Activated B cell treated with CpG ODN at 0.5 μM for 24 hours (primary cell): Measurements from ENCODE around the gene LMCD1. TPM values are rescaled to one million over a fixed set of nuclear protein-coding genes. Genes with fewer than 3 reads are reported as not detected.

Experiments used
- ATAC-seq: fragments of 200-7000 bp; cut with Tn5 transposase; one replicate; pipeline ENCODE4 v1.10.0; 2021; ENCODE audit warnings: low read depth, mild to moderate bottlenecking, moderate library complexity
- CTCF ChIA-PET: fragments of 350-600 bp; sonication (Branson Sonifier 250); formaldehyde crosslinking; loops from one replicate; lab custom pipeline; 2021; ENCODE audit warnings: antibody characterized with exemption; lab: Charles Lee
- POLR2A ChIA-PET: fragments of 350-600 bp; sonication (Branson Sonifier 250); formaldehyde crosslinking; loops from one replicate; lab custom pipeline; 2021; ENCODE audit warnings: antibody characterized with exemption; lab: Charles Lee
- DNase-seq: peaks from one replicate; pipeline ENCODE4 v3.0.0; 2022
- H3K27ac Mint-ChIP-seq: one replicate; pipeline ENCODE4 v1.8.0; 2020; ENCODE audit warnings: mixed read lengths
- H3K27me3 Mint-ChIP-seq: one replicate; pipeline ENCODE4 v1.8.0; 2021; ENCODE audit warnings: mixed read lengths
- H3K36me3 Mint-ChIP-seq: one replicate; pipeline ENCODE4 v1.8.0; 2021; ENCODE audit warnings: low read depth, mixed read lengths
- H3K4me1 Mint-ChIP-seq: one replicate; pipeline ENCODE4 v1.8.0; 2021; ENCODE audit warnings: mixed read lengths
- H3K4me3 Mint-ChIP-seq: one replicate; pipeline ENCODE4 v1.8.0; 2020; ENCODE audit warnings: mild to moderate bottlenecking, mixed read lengths
- H3K9me3 Mint-ChIP-seq: one replicate; pipeline ENCODE4 v1.8.0; 2020; ENCODE audit warnings: mixed read lengths
- intact Hi-C: fragments of 100-400 bp; cut with micrococcal nuclease; formaldehyde crosslinking; loops from one replicate; pipeline ENCODE4 v1.15.1; 2024
- total RNA-seq: library from RNA; stranded (reverse); gene quantifications from 2 replicates; pipeline ENCODE4 v1.2.3, GENCODE V29; 2022
- TF ChIP-seq, protein P1 (sequence below): fragments of 200-600 bp; IDR thresholded peaks from one replicate; pipeline ENCODE4 v1.8.0; 2022; ENCODE audit warnings: antibody characterized with exemption, mild to moderate bottlenecking

Gene LMCD1
- total RNA-seq, 1 donor from 2014 or later = 6.0 TPM

DNA sequence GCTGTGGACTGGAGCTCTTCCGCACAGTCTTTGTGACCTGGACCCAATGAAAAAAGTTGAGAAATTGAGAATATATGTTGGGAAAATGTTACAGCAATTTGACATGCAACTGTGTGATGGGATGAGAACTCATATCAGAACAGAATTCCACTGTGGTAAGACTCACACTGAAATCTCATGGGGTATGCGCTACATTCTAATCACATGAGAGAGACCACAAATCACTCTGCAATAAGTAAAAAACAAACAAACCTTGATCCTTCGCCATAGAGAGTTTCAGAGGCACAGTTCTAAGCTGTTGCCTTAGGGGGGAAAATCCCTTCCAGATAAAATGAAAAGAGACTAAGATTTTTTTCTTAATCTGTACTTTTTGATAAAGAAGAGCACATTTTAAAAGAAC is 37.3 kb downstream of the LMCD1 start:
- intact Hi-C loops = no loop called here
- peaks cover under 1% of the 10 kb centered on the region for H3K27me3 Mint-ChIP-seq
- no peaks in the 10 kb centered on the region for H3K4me1 Mint-ChIP-seq
- no peak overlapping the region for H3K4me3 Mint-ChIP-seq
- ATAC-seq (no peak), DNase-seq (no peak)
- no peaks in the 10 kb centered on the region for H3K9me3 Mint-ChIP-seq
- no peak overlapping the region for H3K27ac Mint-ChIP-seq
- CTCF ChIA-PET = no interaction called here
- no peaks in the 10 kb centered on the region for H3K36me3 Mint-ChIP-seq
- TF ChIP-seq, protein P1, sequence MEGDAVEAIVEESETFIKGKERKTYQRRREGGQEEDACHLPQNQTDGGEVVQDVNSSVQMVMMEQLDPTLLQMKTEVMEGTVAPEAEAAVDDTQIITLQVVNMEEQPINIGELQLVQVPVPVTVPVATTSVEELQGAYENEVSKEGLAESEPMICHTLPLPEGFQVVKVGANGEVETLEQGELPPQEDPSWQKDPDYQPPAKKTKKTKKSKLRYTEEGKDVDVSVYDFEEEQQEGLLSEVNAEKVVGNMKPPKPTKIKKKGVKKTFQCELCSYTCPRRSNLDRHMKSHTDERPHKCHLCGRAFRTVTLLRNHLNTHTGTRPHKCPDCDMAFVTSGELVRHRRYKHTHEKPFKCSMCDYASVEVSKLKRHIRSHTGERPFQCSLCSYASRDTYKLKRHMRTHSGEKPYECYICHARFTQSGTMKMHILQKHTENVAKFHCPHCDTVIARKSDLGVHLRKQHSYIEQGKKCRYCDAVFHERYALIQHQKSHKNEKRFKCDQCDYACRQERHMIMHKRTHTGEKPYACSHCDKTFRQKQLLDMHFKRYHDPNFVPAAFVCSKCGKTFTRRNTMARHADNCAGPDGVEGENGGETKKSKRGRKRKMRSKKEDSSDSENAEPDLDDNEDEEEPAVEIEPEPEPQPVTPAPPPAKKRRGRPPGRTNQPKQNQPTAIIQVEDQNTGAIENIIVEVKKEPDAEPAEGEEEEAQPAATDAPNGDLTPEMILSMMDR = no peak
- POLR2A ChIA-PET = no interaction called here

DNA sequence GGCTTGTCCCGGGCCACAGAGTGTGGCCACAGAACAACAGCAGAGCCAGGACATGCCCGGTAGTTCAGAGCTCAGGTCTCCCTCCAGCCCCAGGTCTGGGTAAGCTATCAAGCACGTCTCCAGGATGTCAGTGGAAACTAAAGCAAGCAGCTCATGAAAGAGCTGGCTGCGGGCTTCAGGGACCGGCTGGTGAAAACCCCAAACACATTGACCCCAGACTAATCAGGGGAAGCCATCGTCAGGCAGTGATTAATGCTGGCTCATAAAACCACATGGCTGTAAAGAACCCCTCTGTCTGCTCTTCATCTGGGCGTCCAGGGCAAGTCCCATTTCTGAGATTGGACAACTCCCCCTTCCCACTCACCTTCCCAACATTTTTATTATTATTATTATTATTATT is 37.8 kb downstream of the LMCD1 start:
- DNase-seq = no peak
- Mint-ChIP-seq H3K4me1 (no peaks in the 10 kb centered on the region), H3K27me3 (no peaks in the 10 kb centered on the region), H3K27ac (no peak overlapping the region), H3K4me3 (no peak overlapping the region), H3K36me3 (no peaks in the 10 kb centered on the region), H3K9me3 (no peaks in the 10 kb centered on the region)
- POLR2A ChIA-PET = no interaction called here
- TF ChIP-seq, protein P1 = no peak
- no peak for ATAC-seq
- intact Hi-C loops = no loop called here
- CTCF ChIA-PET = no interaction called here

- Mint-ChIP-seq H3K4me1 (no peaks in the 10 kb centered on the region), H3K27me3 (no peaks in the 10 kb centered on the region), H3K9me3 (no peaks in the 10 kb centered on the region), H3K4me3 (no peak overlapping the region), H3K27ac (no peak overlapping the region), H3K36me3 (no peaks in the 10 kb centered on the region)
- ATAC-seq (no peak), DNase-seq (no peak)
- POLR2A ChIA-PET = no interaction called here
- CTCF ChIA-PET = no interaction called here
- intact Hi-C loops = no loop called here
- TF ChIP-seq, protein P1 = no peak
These were observed 38.8 kb downstream of the LMCD1 start for GRCh38 chr3:8540456-8540855.

DNA sequence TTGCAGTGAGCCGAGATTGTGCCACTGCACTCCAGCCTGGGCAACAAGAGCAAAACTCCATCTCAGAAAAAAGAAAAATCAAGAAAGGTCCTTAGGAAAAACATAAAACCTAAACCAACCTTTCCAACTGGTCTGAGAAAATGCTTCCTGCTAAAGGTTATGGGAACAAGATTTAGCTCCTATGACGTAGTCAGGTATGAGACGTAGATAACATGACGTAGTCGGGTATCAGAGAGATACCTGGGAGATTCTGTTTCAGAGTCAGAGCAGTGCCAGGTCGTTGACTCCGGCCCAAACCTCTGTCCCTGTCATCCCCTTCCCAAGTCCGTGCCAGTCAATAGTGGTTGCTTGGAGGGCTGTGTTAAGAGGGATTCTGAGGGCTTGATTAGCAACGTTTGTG is 39.9 kb downstream of the LMCD1 start:
- Mint-ChIP-seq H3K9me3 (no peaks in the 10 kb centered on the region), H3K4me3 (no peak overlapping the region), H3K36me3 (no peaks in the 10 kb centered on the region), H3K4me1 (no peaks in the 10 kb centered on the region), H3K27ac (no peak overlapping the region), H3K27me3 (no peaks in the 10 kb centered on the region)
- ChIA-PET CTCF (no interaction called here), POLR2A (no interaction called here)
- DNase-seq (no peak), ATAC-seq (no peak)
- TF ChIP-seq, protein P1 = no peak
- intact Hi-C loops = no loop called here

GRCh38 chr3:8542190-8543135 is 40.8 kb downstream of the LMCD1 start:
- TF ChIP-seq, protein P1 = no peak
- Mint-ChIP-seq H3K4me1 (no peaks in the 10 kb centered on the region), H3K9me3 (no peaks in the 10 kb centered on the region), H3K4me3 (no peak overlapping the region), H3K27ac (no peak overlapping the region), H3K36me3 (no peaks in the 10 kb centered on the region), H3K27me3 (no peaks in the 10 kb centered on the region)
- intact Hi-C loops = no loop called here
- ATAC-seq (no peak), DNase-seq (no peak)
- ChIA-PET CTCF (no interaction called here), POLR2A (no interaction called here)
